Adrenal gland (tissue), 5 donors: Measurements from ENCODE around the gene LCN12.

Experiments used
- POLR2A ChIP-seq, 2 donors: fragments of 450-650 bp; IDR thresholded peaks; one replicate each; pipeline ENCODE4 v1.6.1; 2017; ENCODE audit warnings: antibody characterized with exemption in 2 of 2, mild to moderate bottlenecking in 2 of 2, moderate library complexity in 1 of 2
- TF ChIP-seq, protein P1 (sequence below), 6 experiments: fragments of 450-650 bp in 4 of 6; fragments of 200-600 bp in 2 of 6; sonication (generic) in 1 of 6; IDR thresholded peaks; 1 replicate in 5 of 6; 2 replicates in 1 of 6; pipeline versions ENCODE4 v1.5.1 to v1.8.0; 2016 to 2021; ENCODE audit warnings: antibody characterized with exemption in 6 of 6, mild to moderate bottlenecking in 2 of 6, moderate library complexity in 1 of 6
- donor health status: DM: no; HTN: no; CAD: no.

- no peak for TF ChIP-seq POLR2A (IDR thresholded peaks at IDR 0.05)
- TF ChIP-seq, protein P1, sequence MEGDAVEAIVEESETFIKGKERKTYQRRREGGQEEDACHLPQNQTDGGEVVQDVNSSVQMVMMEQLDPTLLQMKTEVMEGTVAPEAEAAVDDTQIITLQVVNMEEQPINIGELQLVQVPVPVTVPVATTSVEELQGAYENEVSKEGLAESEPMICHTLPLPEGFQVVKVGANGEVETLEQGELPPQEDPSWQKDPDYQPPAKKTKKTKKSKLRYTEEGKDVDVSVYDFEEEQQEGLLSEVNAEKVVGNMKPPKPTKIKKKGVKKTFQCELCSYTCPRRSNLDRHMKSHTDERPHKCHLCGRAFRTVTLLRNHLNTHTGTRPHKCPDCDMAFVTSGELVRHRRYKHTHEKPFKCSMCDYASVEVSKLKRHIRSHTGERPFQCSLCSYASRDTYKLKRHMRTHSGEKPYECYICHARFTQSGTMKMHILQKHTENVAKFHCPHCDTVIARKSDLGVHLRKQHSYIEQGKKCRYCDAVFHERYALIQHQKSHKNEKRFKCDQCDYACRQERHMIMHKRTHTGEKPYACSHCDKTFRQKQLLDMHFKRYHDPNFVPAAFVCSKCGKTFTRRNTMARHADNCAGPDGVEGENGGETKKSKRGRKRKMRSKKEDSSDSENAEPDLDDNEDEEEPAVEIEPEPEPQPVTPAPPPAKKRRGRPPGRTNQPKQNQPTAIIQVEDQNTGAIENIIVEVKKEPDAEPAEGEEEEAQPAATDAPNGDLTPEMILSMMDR (IDR thresholded peaks at IDR 0.05), result no peak
These were observed 12.2 kb downstream of the LCN12 start for GRCh38 chr9:136964171-136964689.
